Superior temporal gyrus (tissue), 1 donor: ENCODE measurements around the gene CDC25C.
A peak's percentile ranks its signal among the peaks of the same experiment; 100 is the strongest.
"Not testable (repeated sequence)": the region's sequence is repeated elsewhere in the genome, so short reads cannot be mapped to it uniquely, and the experiment has no call there.

Source experiments
- DNase-seq: peaks from one replicate; pipeline ENCODE4 v3.0.0-alpha.2; 2016; ENCODE audit errors: extremely low spot score

Gene CDC25C

DNA sequence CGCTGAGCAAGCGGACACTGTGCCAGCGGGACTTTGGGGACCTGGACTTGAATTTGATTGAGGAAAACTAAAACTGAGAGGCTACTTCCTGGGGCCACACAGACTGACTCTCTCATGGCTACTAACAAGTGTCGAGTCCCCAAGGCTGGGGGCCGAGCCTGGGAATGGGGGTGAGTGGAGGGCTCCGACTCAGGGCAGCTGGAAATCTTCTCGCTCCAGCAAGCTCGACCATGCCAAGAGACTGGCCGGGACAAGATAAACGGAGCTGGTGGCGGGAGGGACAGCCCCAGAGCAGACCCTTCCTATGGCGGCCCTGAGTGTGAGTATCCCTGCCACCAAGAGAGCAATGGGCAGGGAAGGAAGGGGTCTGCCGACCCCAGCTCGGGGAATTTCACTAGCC, 15.3 kb upstream of the CDC25C start:
- DNase-seq, result no peak

DNA sequence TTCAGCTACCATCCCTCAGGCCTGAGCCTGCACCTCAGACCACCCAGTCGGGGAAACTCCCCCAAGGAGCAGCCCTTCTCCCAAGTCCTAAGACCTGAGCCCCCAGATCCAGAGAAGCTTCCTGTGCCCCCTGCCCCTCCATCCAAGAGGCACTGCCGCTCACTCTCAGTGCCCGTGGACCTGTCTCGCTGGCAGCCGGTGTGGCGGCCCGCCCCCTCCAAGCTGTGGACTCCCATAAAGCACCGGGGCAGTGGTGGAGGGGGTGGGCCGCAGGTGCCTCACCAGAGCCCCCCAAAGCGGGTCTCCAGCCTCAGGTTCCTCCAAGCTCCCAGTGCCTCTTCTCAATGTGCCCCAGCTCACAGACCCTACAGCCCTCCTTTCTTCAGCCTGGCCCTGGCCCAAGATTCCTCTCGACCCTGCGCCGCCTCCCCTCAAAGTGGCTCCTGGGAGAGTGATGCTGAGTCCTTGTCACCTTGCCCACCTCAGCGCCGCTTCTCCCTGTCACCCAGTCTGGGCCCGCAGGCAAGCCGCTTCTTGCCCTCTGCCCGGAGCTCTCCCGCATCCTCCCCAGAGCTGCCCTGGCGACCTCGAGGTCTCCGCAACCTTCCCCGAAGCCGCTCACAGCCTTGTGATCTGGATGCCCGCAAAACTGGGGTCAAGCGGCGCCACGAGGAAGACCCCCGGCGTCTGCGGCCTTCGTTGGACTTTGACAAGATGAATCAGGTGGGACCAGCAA, 13.5 kb upstream of the CDC25C start:
- no peak for DNase-seq

DNA sequence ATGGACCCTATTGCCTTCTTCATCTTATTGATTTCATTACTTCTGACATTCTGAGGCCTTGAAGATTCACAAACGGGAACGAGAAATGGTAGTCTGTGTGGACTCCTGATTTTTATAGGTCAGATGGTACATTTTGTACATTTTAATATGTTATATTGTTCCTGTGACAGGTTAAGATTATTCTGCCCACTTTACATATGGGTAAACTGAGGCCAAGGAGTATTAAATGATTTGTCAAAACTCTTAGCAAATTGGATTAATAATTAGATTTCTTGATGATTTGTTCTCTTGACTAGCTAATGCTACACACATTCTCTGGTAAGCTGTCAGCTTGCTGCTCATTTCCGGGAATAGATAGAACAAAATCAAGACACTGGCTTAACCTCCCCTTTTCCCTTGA, 8.4 kb upstream of the CDC25C start:
- DNase-seq, result no peak

DNA sequence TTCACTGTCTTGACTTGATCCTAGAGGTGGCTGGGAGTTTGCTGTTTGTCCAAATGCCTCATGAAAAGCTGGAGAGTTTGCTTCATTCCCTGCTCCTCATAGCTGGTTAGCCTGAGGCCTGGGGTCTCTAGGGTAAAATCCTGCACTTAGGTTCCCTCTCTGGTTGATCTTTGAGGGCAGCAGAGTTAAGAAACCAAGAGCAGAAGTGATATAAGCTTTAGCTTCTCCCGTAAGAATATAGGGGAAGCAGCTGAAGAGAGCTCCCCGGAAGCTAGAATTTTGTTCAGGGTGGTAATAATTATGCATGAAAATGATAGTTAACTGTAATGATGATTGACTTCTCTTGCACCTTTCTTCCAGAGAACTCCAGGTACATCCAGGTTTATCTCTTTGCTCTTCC, 7.9 kb upstream of the CDC25C start:
- DNase-seq, result no peak

DNA sequence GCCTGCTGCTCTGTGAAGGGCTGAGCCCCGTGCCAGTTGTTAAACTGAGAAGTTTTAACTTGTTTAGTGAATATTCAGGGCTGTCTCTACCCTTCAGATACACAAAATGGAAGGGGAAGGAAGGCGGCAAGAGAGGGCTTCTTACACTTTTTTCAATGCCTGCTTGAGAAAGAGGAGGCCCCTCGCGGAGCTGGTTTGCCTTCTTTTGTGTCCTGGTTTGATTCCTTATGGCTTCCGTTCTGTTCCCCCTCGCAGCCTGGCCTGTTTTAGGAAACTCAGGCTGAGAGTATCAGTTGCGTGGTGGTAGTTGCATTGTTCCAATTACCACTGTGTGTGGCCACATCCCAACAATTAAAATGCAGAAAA, 7.5 kb upstream of the CDC25C start:
- peak; percentile 54 for DNase-seq

DNA sequence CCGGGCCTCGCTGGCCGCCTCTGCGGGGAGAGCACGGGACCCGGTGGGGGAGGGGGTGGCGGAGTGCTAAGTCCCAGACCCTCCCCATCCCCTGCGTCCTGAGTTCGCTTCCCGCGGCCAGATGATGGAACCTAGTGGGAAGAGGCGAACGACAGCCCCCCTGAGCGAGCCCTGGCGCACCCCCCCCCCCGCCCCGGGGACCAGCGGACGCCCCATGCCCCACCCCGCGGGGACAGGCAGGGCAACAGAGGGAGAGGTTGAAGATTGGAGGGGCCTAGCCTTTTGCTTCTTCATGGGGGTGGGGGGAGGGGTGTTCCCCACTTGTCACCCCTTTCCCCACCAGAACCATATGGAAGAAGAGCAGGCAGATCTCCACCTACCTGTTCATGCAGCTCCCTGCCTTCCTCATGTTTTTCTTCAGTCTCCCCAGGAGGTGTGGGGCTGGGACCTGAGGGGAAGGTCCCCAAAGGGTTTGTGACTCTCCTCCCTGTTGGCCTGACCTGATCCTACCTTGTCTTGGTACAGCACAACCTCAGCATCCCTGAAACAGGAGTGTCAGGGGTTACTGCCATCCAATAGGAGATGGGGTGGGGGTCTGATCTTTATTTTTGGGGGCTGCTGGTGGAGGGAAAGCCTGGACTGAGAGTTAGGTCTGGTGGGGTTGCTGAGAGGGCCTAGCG, 6.9 kb upstream of the CDC25C start:
- no peak for DNase-seq

DNA sequence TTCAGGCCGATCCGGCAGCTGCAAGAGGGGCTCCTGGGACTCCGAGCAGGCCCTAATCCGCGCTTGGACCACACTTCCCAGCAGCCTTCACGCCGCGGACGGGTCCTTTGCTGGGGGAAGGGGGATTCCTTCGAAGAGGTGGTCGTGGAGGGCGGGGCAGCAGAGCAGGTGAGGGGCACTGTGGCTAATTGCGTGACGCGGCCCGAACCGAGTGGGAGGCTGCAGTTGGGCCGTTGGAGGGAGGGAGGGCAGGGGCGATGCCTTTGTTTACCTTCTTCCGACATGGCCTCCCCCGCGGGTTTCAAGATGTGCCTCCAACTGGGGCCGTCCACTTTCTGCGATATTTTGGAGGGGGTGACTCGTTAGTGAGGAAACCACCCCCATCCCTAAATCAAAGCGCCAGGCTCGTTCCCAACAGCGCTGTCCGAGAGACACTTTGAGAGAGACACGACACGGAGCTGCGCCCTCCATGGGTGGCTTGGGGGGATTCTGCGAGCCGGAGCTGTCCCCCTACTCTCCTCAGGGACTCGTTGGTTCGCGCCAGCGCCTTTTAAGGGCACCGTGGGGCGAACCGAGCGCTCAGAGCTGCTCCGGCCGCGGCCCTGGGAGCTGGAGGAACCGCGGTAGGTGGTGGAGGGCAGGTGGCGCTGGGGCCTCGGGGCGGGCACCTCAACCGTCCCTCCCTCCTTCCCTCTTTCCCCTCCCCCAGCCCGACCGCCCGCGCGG, 6.2 kb upstream of the CDC25C start, which contains the start of gene FAM53C:
FAM53C (plus strand) TSS at position 582 of the 726 bp plus-strand sequence. CDS start 3,070 bp downstream, outside the sequence.
- peak; percentile 94 for DNase-seq

DNA sequence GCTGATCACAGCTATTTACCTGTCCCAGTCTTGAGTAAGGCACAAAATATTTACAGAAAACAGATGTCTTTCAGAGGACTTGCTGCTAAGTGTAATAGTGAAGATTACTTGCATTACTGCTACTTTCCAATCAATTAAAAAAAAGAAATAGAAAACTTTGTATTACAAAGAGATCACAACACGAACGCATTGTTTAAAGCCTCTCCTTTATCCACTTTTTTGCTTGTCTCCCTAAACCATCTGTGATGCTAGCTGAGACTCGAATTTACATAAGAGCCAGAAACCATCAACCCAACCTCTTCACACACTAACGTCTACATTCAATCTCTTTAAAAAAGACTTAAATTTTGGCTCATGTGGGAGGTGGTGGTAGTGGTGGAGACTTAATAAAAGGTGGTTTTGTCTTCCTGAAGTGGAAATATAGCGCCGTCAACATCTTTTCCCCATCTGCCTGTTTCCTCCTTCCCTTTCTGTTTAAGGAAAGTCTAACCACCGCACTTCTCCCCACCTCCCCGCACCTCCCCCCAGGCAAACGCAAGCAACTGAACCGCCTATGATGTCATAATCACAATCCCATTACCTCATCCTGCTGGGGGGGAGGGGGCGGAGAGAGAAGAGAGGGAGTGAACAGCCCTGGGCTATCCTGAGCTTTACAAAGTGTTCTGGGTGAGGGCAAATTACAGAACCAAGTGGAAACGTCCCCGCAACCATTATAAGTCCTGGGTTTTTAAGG, 5.5 kb upstream of the CDC25C start:
- DNase-seq, result peak; percentile 92

DNA sequence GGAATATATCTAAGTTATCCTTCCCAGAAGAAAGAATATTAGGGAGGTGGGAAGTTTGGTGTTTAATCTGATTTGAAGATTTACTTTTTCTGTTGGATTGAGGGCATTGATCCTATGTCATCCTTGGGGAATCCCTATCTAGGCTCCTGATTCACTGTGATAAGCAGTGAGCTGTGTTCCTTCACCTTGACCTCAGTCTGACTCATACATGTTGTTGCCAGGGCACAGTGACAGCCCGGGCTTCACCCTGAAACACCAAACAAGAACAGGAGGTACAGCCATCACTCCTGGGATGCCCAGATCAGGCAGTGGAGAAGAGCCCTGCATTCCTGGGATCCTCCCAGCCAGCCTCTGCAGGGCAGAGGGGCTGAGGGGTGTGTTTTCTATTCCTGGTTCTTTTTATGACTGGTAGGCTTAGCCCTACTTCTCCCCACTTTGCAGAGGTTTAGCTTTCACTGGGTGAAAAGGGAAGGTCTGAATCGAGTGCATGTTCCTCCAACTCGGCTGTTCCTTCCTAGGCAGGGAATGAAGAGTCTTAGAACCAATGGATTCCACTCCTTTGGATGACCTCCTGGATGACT, 3.4 kb upstream of the CDC25C start:
- no peak for DNase-seq

DNA sequence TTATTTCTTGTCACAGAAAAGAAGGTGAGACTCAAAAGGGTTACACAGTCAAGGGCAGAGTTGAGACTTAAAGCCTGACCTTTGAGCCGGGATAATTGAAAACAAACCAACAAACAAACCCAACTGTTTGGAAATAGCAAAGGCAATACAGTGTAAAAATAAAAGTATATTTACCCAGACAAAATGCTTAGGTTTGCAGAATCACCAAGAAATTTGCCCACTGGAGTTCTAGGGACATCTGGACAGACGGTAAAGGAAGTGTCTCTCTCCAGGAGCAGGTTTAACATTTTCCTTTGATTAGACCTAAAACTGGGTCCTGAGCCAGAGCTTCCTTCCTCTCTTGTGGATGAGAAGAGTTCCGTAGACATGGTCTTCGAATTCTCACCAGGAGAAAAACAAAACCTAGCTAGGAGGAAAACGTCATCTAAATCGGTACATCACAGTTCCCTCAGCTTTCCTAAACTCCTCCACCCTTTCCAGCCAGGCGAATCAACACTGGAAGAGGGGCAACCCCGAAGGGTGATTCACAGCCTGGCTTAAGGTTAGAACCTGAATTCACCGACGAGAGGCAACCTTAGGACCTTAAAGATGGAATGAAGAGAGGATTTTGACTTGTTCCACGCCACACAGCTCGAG, 673 bp downstream of the CDC25C start:
- DNase-seq, result no peak

DNA sequence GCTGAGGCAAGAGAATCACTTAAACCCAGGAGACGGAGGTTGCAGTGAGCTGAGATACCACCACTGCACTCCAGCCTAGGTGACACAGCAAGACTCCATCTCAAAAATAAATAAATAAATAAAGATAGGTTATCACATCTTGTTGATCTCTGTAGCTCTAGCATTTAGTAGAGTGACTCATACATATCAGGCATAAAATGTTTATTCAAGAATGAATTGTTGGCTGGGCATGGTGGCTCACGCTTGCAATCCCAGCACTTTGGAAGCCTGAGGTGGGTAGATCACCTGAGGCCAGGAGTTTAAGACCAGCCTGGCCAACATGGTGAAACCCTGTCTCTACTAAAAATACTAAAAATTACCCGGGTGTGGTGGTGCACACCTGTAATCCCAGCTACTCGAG, 13.4 kb downstream of the CDC25C start:
- not testable (repeated sequence) for DNase-seq

DNA sequence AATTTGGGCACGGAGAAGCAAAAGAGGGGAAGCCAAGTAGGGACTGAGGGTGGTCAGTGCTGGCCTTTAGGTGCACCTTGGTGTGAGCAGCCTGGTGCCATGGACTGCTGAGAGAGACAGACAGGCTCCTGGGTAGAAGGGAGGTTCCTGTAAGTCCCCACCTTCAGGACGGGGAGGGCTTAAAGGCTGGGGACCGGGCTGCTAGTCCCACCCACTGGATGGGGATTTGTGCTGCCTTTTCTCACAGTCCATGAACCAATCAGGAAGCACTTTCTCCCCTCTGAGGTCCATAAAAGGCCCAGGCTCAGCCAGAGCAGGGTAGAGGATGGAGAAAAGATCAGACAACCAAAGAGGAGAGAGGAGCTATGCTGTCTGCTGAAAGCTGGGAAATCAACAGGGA, 15.2 kb downstream of the CDC25C start:
- no peak for DNase-seq

DNA sequence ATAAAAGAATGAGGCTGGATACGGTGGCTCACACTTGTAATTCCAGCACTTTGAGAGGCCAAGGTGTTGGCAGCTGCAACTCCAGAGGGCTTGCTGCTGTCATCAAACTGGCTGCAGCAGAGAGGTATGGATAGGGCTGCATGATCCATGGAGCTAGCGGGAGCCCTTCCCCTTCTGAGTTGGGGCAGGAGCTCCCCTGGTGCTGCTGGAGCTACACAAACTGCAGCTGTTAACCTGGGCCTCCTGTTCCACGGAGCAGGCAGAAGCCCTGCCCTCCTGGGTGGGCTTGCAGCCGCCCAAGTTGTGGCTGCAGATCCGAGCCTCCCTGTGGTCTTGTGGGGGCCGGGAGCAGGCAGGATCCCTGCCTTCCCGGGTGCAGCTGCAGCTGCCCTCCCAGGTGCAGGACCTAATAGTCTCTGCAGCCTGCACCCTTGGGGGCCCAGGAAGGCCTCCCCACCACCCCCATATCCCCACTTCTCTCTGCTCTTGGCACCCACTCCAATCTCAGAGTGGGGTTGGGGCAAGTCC, 15.8 kb downstream of the CDC25C start:
- DNase-seq, result no peak

DNA sequence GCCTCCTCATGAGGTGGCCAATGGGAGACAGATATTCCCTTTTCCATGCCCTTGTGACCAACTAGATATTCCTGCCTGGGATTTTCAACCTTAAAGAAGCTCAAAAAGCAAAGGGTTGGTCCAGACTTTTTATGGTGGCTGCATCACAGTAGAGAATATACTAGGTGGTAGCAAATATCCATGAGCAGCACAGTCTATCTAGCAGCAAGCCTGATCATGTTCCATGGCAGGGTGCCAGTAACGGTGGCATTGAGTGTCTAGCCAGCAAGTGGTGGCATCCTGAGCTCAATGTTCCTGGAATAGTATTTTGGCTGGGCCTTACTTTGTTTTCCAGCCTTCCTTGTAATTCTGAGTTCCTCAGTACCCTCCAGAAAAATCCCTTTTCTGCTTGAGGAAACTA, 25.8 kb downstream of the CDC25C start:
- no peak for DNase-seq

DNA sequence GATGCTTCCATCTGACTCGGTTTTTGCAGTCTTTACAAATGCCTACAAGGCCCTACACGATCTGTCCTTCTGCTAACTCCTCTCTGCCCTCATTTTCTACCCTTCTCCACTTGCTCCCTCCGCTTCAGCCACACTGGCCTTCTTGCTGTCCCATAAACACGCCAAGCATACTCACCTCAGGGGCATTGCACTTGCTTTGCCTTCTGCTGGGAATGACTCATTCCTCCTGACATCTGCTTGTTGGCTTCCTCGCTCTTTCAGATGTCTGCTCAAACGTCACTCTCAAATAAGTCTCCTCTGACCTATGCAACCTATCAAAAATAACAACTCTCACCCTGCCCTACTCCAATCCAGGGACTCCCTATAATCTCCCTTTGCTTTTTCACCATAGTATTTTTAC, 28.2 kb downstream of the CDC25C start:
- DNase-seq, result no peak

DNA sequence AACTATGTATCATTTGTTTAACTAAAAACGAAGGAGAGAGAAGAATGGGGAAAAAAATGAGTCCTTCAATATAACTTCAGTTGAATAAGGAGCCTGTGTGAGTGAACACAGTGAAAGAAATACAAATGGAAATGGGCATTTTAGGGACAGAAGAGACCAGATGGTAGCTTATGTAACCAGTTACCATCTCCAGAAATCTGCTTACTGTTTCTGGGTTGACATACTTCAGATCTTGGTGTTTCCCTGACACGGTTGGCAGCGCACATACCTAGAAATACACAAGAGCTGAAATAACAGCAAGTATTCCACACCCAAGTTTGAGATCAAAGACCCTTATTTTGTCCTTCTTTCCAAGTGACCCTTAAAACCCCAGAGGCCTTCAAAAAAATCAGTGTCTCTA, 42.3 kb downstream of the CDC25C start:
- DNase-seq, result peak; percentile 76

DNA sequence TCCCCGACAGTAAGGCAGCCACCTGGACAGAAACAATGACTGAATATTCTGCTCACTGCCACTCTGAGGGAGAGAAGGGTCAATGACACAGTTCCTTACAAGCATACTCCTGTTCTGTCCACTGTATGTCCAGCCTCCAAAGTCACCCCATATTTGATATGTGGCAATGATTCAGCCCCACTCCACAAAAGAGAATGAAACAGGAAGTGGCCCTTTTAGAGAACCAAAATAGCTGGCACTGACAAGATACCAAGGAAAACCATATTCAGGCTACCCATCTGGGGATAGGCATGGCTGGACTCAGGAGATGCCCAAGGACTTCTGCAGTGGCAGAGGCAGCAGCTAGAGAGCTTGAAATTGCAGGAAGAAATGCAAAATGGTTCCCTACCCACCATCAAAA, 44.4 kb downstream of the CDC25C start:
- DNase-seq, result no peak

DNA sequence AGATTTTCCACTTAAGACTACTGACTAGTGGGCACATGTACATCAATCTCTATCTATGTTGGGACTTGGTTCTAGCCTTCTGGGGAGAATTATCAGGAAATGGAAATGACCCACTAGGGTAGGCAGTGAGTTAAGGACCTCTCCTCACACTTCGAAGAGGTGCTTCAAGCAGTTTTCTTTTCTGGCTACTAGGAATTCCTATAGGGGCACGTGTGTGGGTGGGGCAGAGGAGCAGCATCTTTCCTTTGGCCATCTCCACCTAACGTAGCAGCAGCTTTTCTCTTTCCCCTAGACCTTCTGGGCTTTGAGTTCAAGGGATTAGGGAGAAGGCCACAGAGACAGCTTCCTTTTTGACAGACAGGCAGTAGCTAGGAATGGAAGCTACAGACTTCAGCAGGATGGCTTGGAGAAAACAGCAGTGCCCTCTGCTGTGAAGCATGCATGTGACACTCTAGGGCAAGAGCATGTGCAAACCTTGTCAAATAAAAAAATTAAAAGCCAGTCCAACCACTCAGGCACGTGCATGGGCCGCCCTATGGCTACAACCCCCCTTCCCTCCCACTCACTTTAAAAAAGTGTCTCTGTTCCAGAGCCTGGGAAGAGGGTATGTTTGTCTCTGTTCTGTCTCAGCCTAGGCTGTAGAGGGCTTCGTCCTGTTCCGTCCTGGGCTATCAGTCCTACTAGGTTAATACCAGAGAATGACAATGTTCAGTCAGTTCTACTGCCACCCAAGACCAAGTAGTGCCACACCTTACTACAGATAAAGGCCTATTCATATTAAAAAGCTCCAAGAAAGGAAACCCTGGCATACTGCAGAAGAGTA, 48.5 kb downstream of the CDC25C start:
- DNase-seq, result no peak

DNA sequence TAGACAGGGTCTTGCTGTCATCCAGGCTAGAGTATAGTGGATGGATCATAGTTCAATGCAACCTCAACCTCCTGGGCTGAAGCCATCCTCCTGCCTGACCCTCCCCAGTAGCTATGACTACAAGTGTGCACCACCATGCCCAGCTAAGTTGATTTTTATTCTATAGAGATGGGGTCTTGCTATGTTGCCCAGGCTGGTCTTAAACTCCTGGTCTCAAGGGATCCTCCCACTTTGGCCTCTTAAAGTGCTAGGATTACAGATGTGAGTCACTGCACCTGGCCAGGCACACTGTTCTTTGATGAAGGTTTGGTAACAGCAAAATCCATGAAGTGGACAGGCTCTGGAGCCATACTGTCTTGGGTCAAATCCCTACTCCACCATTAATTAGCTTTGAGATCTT, 50.7 kb downstream of the CDC25C start:
- DNase-seq, result no peak

DNA sequence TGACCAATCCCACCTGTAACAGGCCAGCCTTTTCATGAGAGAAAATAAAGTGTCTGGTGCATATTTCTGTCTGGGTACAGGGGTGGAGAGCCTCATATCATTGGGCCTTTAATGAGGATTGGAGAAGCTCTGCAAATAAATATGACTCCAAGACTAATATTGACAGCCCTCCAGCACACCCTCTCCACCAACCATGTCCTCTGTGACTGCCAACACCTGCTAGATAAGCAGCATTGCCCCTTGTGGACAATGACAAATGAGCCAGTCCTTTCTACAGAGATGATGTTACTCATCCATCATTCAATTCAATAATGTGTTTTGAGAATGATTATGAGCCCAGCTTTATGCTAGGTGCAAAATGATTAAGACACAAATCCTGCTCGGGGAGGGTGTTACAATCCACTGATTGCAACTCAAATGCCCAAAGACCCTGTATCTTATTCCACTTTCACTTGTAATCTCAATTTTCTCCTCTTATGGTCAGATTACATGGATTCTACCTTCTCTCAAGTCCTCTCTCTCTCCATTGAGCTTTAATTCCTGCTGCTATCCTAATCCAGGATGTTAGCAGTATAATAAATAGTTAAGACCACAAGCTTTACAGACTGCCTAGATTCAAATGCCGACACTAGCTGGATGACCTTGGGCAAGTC, 55.1 kb downstream of the CDC25C start:
- no peak for DNase-seq
